ENCODE measurements around the gene TECPR1.

GRCh38 chr7:98209166-98209920 is 42.7 kb downstream of the TECPR1 start:
- TF ChIP-seq EZH2 (IDR thresholded peaks at IDR 0.05; ENCODE audit: insufficient read depth, poor library complexity, severe bottlenecking) (no peak), EZH2phosphoT487 (IDR thresholded peaks at IDR 0.05; ENCODE audit: insufficient read depth, low read depth) (no peak)

Data from GM23248 (cell line).